ENCODE measurements around the gene MBOAT1.
A peak's percentile ranks its signal among the peaks of the same experiment; 100 is the strongest.

MBOAT1 gene

GRCh38 chr6:20134613-20135012 lies 77.7 kb downstream of the MBOAT1 start:
- Histone ChIP-seq H3K4me3 (ENCODE audit: low read depth, low read length) (no peak overlapping the region), H2AFZ (ENCODE audit: low read length, unreplicated experiment) (no peak overlapping the region), H3K4me1 (ENCODE audit: control insufficient read depth, insufficient read depth, low read length, unreplicated experiment) (peaks cover 4% of the 10 kb centered on the region), H3K36me3 (ENCODE audit: insufficient read depth, low read length) (no peaks in the 10 kb centered on the region), H3K27me3 (ENCODE audit: insufficient read depth, low read length) (no peaks in the 10 kb centered on the region), H3K27ac (ENCODE audit: low read depth, low read length) (no peak overlapping the region), H3K79me2 (ENCODE audit: control insufficient read depth, insufficient read depth, low read length, unreplicated experiment) (no peaks in the 10 kb centered on the region)

GRCh38 chr6:20129290-20130088 lies 82.8 kb downstream of the MBOAT1 start:
- Histone ChIP-seq H2AFZ (ENCODE audit: low read length, unreplicated experiment) (peak overlapping the region; percentile 28), H3K4me3 (ENCODE audit: low read depth, low read length) (no peak overlapping the region), H3K4me1 (ENCODE audit: control insufficient read depth, insufficient read depth, low read length, unreplicated experiment) (peaks cover 9% of the 10 kb centered on the region), H3K36me3 (ENCODE audit: insufficient read depth, low read length) (no peaks in the 10 kb centered on the region), H3K27ac (ENCODE audit: low read depth, low read length) (peak overlapping the region; percentile 33; the same call in 1 of the 2 replicates), H3K79me2 (ENCODE audit: control insufficient read depth, insufficient read depth, low read length, unreplicated experiment) (no peaks in the 10 kb centered on the region), H3K27me3 (ENCODE audit: insufficient read depth, low read length) (no peaks in the 10 kb centered on the region)

- no peaks in the 10 kb centered on the region for H3K79me2 ChIP-seq (ENCODE audit: control insufficient read depth, insufficient read depth, low read length, unreplicated experiment)
- no peak overlapping the region for H2AFZ ChIP-seq (ENCODE audit: low read length, unreplicated experiment)
- H3K27me3 ChIP-seq (ENCODE audit: insufficient read depth, low read length) = no peaks in the 10 kb centered on the region
- H3K27ac ChIP-seq (ENCODE audit: low read depth, low read length) = no peak overlapping the region
- H3K36me3 ChIP-seq (ENCODE audit: insufficient read depth, low read length) = no peaks in the 10 kb centered on the region
- peaks cover 9% of the 10 kb centered on the region for H3K4me1 ChIP-seq (ENCODE audit: control insufficient read depth, insufficient read depth, low read length, unreplicated experiment)
- no peak overlapping the region for H3K4me3 ChIP-seq (ENCODE audit: low read depth, low read length)
Observed at GRCh38 chr6:20128018-20128417, 84.3 kb downstream of the MBOAT1 start.

DNA sequence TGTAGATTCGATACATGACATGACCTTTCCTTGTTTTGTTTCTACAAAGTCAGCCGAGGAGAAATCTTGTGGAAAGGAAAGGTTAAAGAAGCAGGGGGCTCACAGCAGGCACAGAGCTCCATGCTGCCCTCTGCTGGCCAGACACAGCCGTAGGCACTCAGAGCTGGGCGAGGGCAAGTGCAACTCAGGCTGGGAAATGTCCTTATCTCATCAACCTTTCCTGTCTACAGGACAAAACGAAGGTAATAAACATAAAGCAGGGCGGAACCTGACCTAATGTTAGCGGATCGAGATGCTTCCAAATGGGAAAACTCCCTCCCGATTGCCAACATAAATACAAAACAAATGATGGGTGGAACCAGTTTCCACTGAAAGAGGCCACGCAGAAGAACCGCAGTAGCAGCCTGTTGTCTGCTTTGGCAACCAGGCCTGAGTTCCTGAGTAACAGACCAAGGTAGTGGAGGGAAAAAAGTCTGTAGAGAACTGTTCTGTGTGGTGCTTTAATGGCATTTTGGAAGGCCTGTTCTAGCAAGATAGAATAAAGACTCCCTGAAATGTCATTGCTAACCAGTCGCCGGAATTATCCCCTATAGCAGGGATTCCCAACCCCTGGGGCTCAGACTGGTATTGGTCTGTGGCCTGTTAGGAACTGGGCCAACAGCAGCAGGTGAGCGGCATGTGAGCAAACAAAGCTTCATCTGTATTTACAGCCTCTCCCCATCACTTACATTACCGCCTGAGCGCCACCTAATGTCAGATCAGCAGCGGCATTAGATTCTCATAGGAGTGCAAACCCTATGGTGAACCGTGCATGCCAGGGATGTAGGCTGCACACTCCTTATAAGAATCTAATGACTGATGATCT lies 85.2 kb downstream of the MBOAT1 start:
- Histone ChIP-seq H3K27me3 (ENCODE audit: insufficient read depth, low read length) (no peaks in the 10 kb centered on the region), H2AFZ (ENCODE audit: low read length, unreplicated experiment) (no peak overlapping the region), H3K4me1 (ENCODE audit: control insufficient read depth, insufficient read depth, low read length, unreplicated experiment) (peaks cover 9% of the 10 kb centered on the region), H3K4me3 (ENCODE audit: low read depth, low read length) (no peak overlapping the region), H3K79me2 (ENCODE audit: control insufficient read depth, insufficient read depth, low read length, unreplicated experiment) (no peaks in the 10 kb centered on the region), H3K27ac (ENCODE audit: low read depth, low read length) (no peak overlapping the region), H3K36me3 (ENCODE audit: insufficient read depth, low read length) (no peaks in the 10 kb centered on the region)

GRCh38 chr6:20126102-20126752 lies 86.0 kb downstream of the MBOAT1 start:
- no peaks in the 10 kb centered on the region for H3K79me2 ChIP-seq (ENCODE audit: control insufficient read depth, insufficient read depth, low read length, unreplicated experiment)
- peaks cover 9% of the 10 kb centered on the region for H3K4me1 ChIP-seq (ENCODE audit: control insufficient read depth, insufficient read depth, low read length, unreplicated experiment)
- H2AFZ ChIP-seq (ENCODE audit: low read length, unreplicated experiment) = no peak overlapping the region
- H3K4me3 ChIP-seq (ENCODE audit: low read depth, low read length) = no peak overlapping the region
- H3K36me3 ChIP-seq (ENCODE audit: insufficient read depth, low read length) = no peaks in the 10 kb centered on the region
- no peak overlapping the region for H3K27ac ChIP-seq (ENCODE audit: low read depth, low read length)
- no peaks in the 10 kb centered on the region for H3K27me3 ChIP-seq (ENCODE audit: insufficient read depth, low read length)

GRCh38 chr6:20124545-20124944 lies 87.7 kb downstream of the MBOAT1 start:
- no peak overlapping the region for H3K27ac ChIP-seq (ENCODE audit: low read depth, low read length)
- no peak overlapping the region for H3K4me3 ChIP-seq (ENCODE audit: low read depth, low read length)
- no peaks in the 10 kb centered on the region for H3K36me3 ChIP-seq (ENCODE audit: insufficient read depth, low read length)
- no peak overlapping the region for H2AFZ ChIP-seq (ENCODE audit: low read length, unreplicated experiment)
- H3K27me3 ChIP-seq (ENCODE audit: insufficient read depth, low read length) = no peaks in the 10 kb centered on the region
- H3K4me1 ChIP-seq (ENCODE audit: control insufficient read depth, insufficient read depth, low read length, unreplicated experiment) = peaks cover 5% of the 10 kb centered on the region
- no peaks in the 10 kb centered on the region for H3K79me2 ChIP-seq (ENCODE audit: control insufficient read depth, insufficient read depth, low read length, unreplicated experiment)

DNA sequence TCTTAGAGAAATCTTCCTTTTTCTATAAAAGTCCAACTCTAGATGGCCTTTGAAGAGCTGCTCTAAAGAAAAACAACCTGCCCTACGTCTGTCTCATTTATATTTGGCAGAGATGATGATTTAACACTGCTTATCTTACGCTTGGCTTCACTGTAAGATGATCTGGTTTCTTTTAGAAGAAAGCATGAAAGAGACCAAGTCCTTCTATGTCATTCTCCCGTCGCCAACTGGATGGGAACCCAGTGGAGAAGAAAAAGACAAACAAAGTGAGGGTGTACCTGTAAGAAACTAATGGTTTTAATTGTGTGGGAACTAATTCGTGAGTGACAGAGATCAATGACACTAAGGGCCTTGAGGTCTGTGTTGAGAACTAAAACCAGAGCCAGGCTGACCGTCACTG lies 92.8 kb downstream of the MBOAT1 start:
- Histone ChIP-seq H2AFZ (ENCODE audit: low read length, unreplicated experiment) (no peak overlapping the region), H3K4me1 (ENCODE audit: control insufficient read depth, insufficient read depth, low read length, unreplicated experiment) (no peaks in the 10 kb centered on the region), H3K27ac (ENCODE audit: low read depth, low read length) (no peak overlapping the region), H3K27me3 (ENCODE audit: insufficient read depth, low read length) (no peaks in the 10 kb centered on the region), H3K36me3 (ENCODE audit: insufficient read depth, low read length) (no peaks in the 10 kb centered on the region), H3K4me3 (ENCODE audit: low read depth, low read length) (no peak overlapping the region), H3K79me2 (ENCODE audit: control insufficient read depth, insufficient read depth, low read length, unreplicated experiment) (no peaks in the 10 kb centered on the region)

DNA sequence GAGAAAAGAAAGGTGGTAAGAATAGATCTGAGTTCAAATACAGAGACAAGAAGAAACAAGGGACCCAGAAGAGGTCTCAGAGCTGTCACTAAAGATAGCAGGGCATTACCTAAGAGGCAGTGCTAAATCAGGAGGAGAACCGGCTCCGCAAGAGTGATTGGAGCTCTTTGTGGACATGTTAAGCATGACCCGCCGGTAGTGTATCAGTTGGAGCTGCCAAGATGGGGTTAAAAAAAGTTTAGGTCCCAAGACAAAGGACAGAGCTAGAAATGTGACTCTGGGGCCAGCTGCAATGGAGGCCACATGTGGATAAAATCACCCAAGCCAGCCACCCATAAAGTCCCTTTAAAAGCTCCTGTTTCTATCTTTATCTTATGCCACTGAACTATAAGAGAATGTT lies 93.4 kb downstream of the MBOAT1 start:
- Histone ChIP-seq H3K36me3 (ENCODE audit: insufficient read depth, low read length) (no peaks in the 10 kb centered on the region), H3K79me2 (ENCODE audit: control insufficient read depth, insufficient read depth, low read length, unreplicated experiment) (no peaks in the 10 kb centered on the region), H3K4me1 (ENCODE audit: control insufficient read depth, insufficient read depth, low read length, unreplicated experiment) (peaks cover 3% of the 10 kb centered on the region), H3K27me3 (ENCODE audit: insufficient read depth, low read length) (no peaks in the 10 kb centered on the region), H3K4me3 (ENCODE audit: low read depth, low read length) (no peak overlapping the region), H3K27ac (ENCODE audit: low read depth, low read length) (no peak overlapping the region), H2AFZ (ENCODE audit: low read length, unreplicated experiment) (no peak overlapping the region)

- no peak overlapping the region for H2AFZ ChIP-seq (ENCODE audit: low read length, unreplicated experiment)
- no peak overlapping the region for H3K27ac ChIP-seq (ENCODE audit: low read depth, low read length)
- no peaks in the 10 kb centered on the region for H3K79me2 ChIP-seq (ENCODE audit: control insufficient read depth, insufficient read depth, low read length, unreplicated experiment)
- H3K4me1 ChIP-seq (ENCODE audit: control insufficient read depth, insufficient read depth, low read length, unreplicated experiment) = peaks cover 4% of the 10 kb centered on the region
- no peaks in the 10 kb centered on the region for H3K36me3 ChIP-seq (ENCODE audit: insufficient read depth, low read length)
- no peak overlapping the region for H3K4me3 ChIP-seq (ENCODE audit: low read depth, low read length)
- H3K27me3 ChIP-seq (ENCODE audit: insufficient read depth, low read length) = no peaks in the 10 kb centered on the region
Observed at GRCh38 chr6:20117474-20117873, 94.8 kb downstream of the MBOAT1 start.

DNA sequence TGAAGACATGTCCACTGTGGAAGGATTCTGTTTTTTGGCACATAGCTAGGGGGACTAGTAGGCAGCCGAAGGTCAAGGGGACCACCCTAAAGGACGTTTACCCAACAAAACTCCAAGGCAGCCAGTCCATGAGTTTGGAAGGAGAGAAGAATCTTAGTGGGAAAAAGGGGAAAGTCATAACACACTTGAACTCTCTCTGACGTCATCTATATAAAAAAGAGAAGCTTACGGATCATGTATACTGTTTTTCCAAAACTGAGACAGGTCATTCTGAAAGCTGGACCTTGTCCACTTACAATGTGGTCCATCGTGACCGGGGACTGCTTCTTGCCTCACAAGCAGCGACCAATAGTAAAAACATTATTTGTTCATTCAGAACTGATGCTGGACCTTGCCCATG lies 95.5 kb downstream of the MBOAT1 start:
- Histone ChIP-seq H3K27ac (ENCODE audit: low read depth, low read length) (no peak overlapping the region), H3K4me1 (ENCODE audit: control insufficient read depth, insufficient read depth, low read length, unreplicated experiment) (peaks cover 4% of the 10 kb centered on the region), H3K36me3 (ENCODE audit: insufficient read depth, low read length) (no peaks in the 10 kb centered on the region), H3K79me2 (ENCODE audit: control insufficient read depth, insufficient read depth, low read length, unreplicated experiment) (no peaks in the 10 kb centered on the region), H3K4me3 (ENCODE audit: low read depth, low read length) (no peak overlapping the region), H3K27me3 (ENCODE audit: insufficient read depth, low read length) (no peaks in the 10 kb centered on the region), H2AFZ (ENCODE audit: low read length, unreplicated experiment) (no peak overlapping the region)
